Measurements from ENCODE around the gene ABCC9. TPM values are rescaled to one million over a fixed set of nuclear protein-coding genes. Genes with fewer than 3 reads are reported as not detected.
"Not testable (repeated sequence)": the region's sequence is repeated elsewhere in the genome, so short reads cannot be mapped to it uniquely, and the experiment has no call there.

ABCC9 gene
- total and polyA plus RNA-seq, 9 donors = 34.4 to 104 (median 61.1) TPM

DNA sequence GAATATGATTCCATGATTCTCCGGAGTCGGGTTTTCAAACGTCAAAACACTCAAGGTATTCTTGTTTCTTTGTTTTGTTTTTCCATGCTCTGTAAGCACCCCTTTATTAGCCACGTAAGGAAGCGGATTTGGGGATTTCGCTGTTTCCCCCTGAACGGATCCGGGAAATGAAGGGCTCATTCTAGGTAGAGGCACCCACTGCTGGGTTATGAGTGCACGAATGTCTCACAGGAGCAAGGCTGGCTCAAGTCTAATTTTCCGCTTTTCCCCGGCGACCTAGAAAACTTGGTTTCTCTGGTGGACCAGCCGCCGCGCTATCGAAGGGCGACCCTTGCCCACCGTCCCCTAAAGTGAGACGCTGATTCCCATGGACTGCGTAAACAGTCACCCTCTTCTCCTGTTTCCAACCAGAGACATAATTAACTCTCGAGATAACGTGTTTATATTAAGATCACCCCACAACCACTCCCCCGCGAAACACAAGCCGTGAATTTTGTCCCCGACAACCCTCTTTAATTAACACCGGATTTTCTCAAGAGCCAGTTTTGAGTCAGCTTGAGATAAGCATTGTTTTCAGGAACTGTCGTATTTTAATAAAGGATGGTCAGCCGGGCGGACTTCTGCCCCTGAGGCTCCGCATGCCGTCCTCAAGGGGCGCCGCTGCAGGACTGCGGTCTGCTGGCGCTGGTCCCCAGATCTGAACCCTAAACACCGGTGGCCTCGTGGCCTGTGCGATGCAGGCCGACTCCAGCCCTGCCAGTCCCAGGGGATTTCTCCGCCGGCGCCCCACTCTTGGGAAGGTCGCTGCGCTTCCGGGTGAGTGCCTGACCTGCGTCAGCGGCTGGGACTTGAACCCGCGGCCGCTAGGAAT, 515 bp upstream of the ABCC9 start:
- H3K4me1 ChIP-seq (ENCODE audit: control insufficient read depth, insufficient read depth, low read length) = peaks cover 2% of the 10 kb centered on the region
- no peaks in the 10 kb centered on the region for H3K36me3 ChIP-seq (ENCODE audit: control insufficient read depth, insufficient read depth, low read length)
- peak overlapping the region; percentile 95 for H3K27ac ChIP-seq (ENCODE audit: low read length)
- DNase-seq = peak; percentile 74
- peaks cover 15% of the 10 kb centered on the region for H3K27me3 ChIP-seq (ENCODE audit: control insufficient read depth, insufficient read depth, low read length)
- peak overlapping the region; percentile 60 for H3K4me3 ChIP-seq (ENCODE audit: low read length)
- under 1% methylated on average over 39 of the region's 51 CpGs for WGBS (ENCODE audit: insufficient coverage)
- H3K9me3 ChIP-seq (replicated peaks; ENCODE audit: control insufficient read depth, low read depth, low read length) = peaks cover 9% of the 10 kb centered on the region

GRCh38 chr12:21939435-21939834, 1.8 kb downstream of the ABCC9 start:
- H3K36me3 ChIP-seq (ENCODE audit: control insufficient read depth, insufficient read depth, low read length) = no peaks in the 10 kb centered on the region
- peak overlapping the region; percentile 60 for H3K4me3 ChIP-seq (ENCODE audit: low read length)
- H3K27me3 ChIP-seq (ENCODE audit: control insufficient read depth, insufficient read depth, low read length) = peaks cover 15% of the 10 kb centered on the region
- DNase-seq = peak; percentile 83
- no CpG with 5 or more reads among the region's 4 CpGs for WGBS (ENCODE audit: insufficient coverage)
- no peaks in the 10 kb centered on the region for H3K9me3 ChIP-seq (replicated peaks; ENCODE audit: control insufficient read depth, low read depth, low read length)
- peak overlapping the region; percentile 95 for H3K27ac ChIP-seq (ENCODE audit: low read length)
- H3K4me1 ChIP-seq (ENCODE audit: control insufficient read depth, insufficient read depth, low read length) = peaks cover 2% of the 10 kb centered on the region

- WGBS (ENCODE audit: insufficient coverage) = 83% methylated on average over 7 of the region's 7 CpGs
- H3K4me1 ChIP-seq (ENCODE audit: control insufficient read depth, insufficient read depth, low read length) = peaks cover 2% of the 10 kb centered on the region
- DNase-seq = no peak
- H3K27me3 ChIP-seq (ENCODE audit: control insufficient read depth, insufficient read depth, low read length) = peaks cover 15% of the 10 kb centered on the region
- peak overlapping the region; percentile 4 for H3K4me3 ChIP-seq (ENCODE audit: low read length)
- H3K9me3 ChIP-seq (replicated peaks; ENCODE audit: control insufficient read depth, low read depth, low read length) = no peaks in the 10 kb centered on the region
- no peak overlapping the region for H3K27ac ChIP-seq (ENCODE audit: low read length)
- H3K36me3 ChIP-seq (ENCODE audit: control insufficient read depth, insufficient read depth, low read length) = no peaks in the 10 kb centered on the region
Measured at GRCh38 chr12:21938879-21939278, 2.3 kb downstream of the ABCC9 start.

GRCh38 chr12:21934173-21934572, 7.1 kb downstream of the ABCC9 start:
- H3K4me3 ChIP-seq (ENCODE audit: low read length) = no peak overlapping the region
- no peak overlapping the region for H3K27ac ChIP-seq (ENCODE audit: low read length)
- no CpG with 5 or more reads among the region's 1 CpG for WGBS (ENCODE audit: insufficient coverage)
- H3K4me1 ChIP-seq (ENCODE audit: control insufficient read depth, insufficient read depth, low read length) = no peaks in the 10 kb centered on the region
- no peaks in the 10 kb centered on the region for H3K36me3 ChIP-seq (ENCODE audit: control insufficient read depth, insufficient read depth, low read length)
- no peak for DNase-seq
- no peaks in the 10 kb centered on the region for H3K27me3 ChIP-seq (ENCODE audit: control insufficient read depth, insufficient read depth, low read length)
- no peaks in the 10 kb centered on the region for H3K9me3 ChIP-seq (replicated peaks; ENCODE audit: control insufficient read depth, low read depth, low read length)

- Histone ChIP-seq H3K9me3 (replicated peaks; ENCODE audit: control insufficient read depth, low read depth, low read length) (no peaks in the 10 kb centered on the region), H3K4me1 (ENCODE audit: control insufficient read depth, insufficient read depth, low read length) (no peaks in the 10 kb centered on the region), H3K4me3 (ENCODE audit: low read length) (no peak overlapping the region), H3K36me3 (ENCODE audit: control insufficient read depth, insufficient read depth, low read length) (no peaks in the 10 kb centered on the region), H3K27ac (ENCODE audit: low read length) (no peak overlapping the region), H3K27me3 (ENCODE audit: control insufficient read depth, insufficient read depth, low read length) (no peaks in the 10 kb centered on the region)
- no CpG with 5 or more reads among the region's 4 CpGs for WGBS (ENCODE audit: insufficient coverage)
- no peak for DNase-seq
Measured at GRCh38 chr12:21933656-21934055, 7.6 kb downstream of the ABCC9 start.

DNA sequence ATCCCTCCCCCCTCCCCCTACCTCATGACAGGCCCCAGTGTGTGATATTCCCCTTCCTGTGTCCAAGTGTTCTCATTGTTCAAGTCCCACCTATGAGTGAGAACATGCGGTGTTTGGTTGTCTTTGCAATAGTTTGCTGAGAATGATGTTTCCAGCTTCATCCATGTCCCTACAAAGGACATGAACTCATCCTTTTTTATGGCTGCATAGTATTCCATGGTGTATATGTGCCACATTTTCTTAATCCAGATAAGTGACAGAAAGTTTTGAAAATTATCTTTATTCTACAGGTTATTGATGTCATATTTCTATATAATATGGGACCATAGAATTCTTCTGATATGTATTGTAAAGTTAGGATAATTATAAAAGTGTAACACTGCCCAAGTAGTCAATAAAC, 11.3 kb downstream of the ABCC9 start:
- not testable (repeated sequence) for H3K27ac ChIP-seq (ENCODE audit: low read length); H3K27me3 ChIP-seq (ENCODE audit: control insufficient read depth, insufficient read depth, low read length); H3K4me3 ChIP-seq (ENCODE audit: low read length); H3K36me3 ChIP-seq (ENCODE audit: control insufficient read depth, insufficient read depth, low read length); H3K9me3 ChIP-seq (replicated peaks; ENCODE audit: control insufficient read depth, low read depth, low read length); H3K4me1 ChIP-seq (ENCODE audit: control insufficient read depth, insufficient read depth, low read length); DNase-seq
- no CpG with 5 or more reads among the region's 1 CpG for WGBS (ENCODE audit: insufficient coverage)

DNA sequence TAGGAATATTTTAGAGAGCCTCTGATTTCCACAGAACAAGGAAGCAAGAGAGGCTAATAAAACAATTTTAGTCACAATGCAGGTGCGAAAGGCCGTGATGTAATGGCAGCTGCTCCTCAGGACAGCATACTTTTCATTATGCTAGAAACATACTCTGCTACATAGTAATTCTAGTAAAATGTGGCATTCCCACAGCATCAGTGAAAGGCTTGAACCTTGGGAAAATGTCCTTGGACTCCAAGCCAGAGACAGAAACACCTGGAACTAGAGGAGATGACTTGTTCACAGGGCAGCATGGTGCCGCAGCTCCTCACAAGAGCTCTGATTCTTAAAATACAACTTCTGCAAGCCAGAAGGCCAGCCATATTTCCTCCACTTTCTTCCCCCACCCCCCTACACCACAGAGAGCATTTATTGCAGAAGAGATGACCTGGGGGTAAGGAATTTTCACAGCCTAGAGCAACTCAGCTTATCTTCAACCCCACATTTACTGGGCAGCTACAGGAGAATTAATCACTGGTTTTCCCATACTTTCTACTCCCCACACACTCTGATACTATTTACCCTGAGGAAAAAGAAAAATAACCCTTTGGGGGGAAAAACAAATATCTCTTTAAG, 15.8 kb downstream of the ABCC9 start:
- no peak overlapping the region for H3K27ac ChIP-seq (ENCODE audit: low read length)
- no CpG with 5 or more reads among the region's 3 CpGs for WGBS (ENCODE audit: insufficient coverage)
- no peaks in the 10 kb centered on the region for H3K9me3 ChIP-seq (replicated peaks; ENCODE audit: control insufficient read depth, low read depth, low read length)
- H3K27me3 ChIP-seq (ENCODE audit: control insufficient read depth, insufficient read depth, low read length) = no peaks in the 10 kb centered on the region
- peaks cover 4% of the 10 kb centered on the region for H3K36me3 ChIP-seq (ENCODE audit: control insufficient read depth, insufficient read depth, low read length)
- DNase-seq = no peak
- no peaks in the 10 kb centered on the region for H3K4me1 ChIP-seq (ENCODE audit: control insufficient read depth, insufficient read depth, low read length)
- no peak overlapping the region for H3K4me3 ChIP-seq (ENCODE audit: low read length)

DNA sequence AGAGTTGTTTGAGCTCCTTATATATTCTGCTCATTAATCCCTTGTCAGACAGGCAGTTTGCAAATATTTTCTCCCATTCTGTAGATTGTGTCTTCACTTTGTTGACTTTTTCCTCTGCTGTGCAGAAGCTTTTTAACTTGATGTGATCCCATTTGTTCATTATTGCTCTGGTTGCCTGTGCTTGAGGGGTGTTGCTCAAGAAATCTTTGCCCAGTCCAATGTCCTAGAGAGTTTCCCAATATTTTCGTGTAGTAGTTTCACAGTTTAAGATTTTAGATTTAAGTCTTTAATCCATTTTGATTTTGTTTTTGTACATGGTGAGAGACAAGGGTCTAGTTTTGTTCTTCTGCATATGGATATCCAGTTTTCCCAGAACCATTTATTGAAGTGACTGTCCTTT, 19.8 kb downstream of the ABCC9 start:
- Histone ChIP-seq H3K4me3 (ENCODE audit: low read length) (no peak overlapping the region), H3K4me1 (ENCODE audit: control insufficient read depth, insufficient read depth, low read length) (no peaks in the 10 kb centered on the region), H3K27me3 (ENCODE audit: control insufficient read depth, insufficient read depth, low read length) (no peaks in the 10 kb centered on the region), H3K36me3 (ENCODE audit: control insufficient read depth, insufficient read depth, low read length) (peaks cover 4% of the 10 kb centered on the region), H3K9me3 (replicated peaks; ENCODE audit: control insufficient read depth, low read depth, low read length) (no peaks in the 10 kb centered on the region), H3K27ac (ENCODE audit: low read length) (no peak overlapping the region)
- no CpG with 5 or more reads among the region's 1 CpG for WGBS (ENCODE audit: insufficient coverage)
- no peak for DNase-seq

DNA sequence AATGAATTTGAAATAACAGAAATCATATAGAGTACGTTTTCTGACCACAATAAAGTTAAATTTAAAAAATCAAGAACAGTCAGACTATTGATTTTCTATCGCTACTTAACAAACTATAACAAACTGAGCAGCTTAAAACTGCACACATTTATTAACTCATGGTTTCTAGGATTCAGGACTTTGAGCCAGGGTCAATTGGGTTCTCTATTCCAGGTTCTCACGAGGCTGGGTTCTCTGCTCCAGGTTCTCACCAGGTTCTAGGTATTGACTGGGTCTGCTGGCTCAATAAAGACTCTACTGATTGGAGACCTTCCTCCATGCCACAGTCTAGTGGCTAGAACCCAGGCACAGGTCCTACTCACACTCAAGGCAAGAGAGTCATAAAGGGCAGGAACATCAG, 22.8 kb downstream of the ABCC9 start:
- WGBS (ENCODE audit: insufficient coverage) = 100% methylated on average over 2 of the region's 3 CpGs
- Histone ChIP-seq H3K27me3 (ENCODE audit: control insufficient read depth, insufficient read depth, low read length) (no peaks in the 10 kb centered on the region), H3K36me3 (ENCODE audit: control insufficient read depth, insufficient read depth, low read length) (no peaks in the 10 kb centered on the region), H3K4me3 (ENCODE audit: low read length) (no peak overlapping the region), H3K27ac (ENCODE audit: low read length) (no peak overlapping the region), H3K4me1 (ENCODE audit: control insufficient read depth, insufficient read depth, low read length) (no peaks in the 10 kb centered on the region), H3K9me3 (replicated peaks; ENCODE audit: control insufficient read depth, low read depth, low read length) (no peaks in the 10 kb centered on the region)
- no peak for DNase-seq

DNA sequence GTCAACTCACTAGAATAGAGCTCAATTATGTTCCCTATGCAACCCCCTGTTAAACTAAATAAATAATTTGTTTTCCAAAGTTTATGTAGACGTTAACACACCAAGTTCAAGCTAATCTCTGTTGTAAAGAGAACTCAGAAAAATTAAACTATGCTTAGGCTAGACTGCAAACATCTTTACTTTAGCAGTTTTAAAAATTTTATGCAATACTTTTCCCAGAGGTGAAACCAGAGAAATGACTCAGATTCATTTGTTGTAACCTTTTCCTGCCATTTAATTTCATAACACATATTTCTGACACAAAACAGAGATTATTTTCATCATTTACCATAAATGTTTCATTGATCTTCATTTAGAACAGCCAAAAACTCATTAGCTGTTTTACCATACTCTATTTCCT, 27.4 kb downstream of the ABCC9 start:
- no CpG with 5 or more reads among the region's 1 CpG for WGBS (ENCODE audit: insufficient coverage)
- peaks cover under 1% of the 10 kb centered on the region for H3K36me3 ChIP-seq (ENCODE audit: control insufficient read depth, insufficient read depth, low read length)
- no peaks in the 10 kb centered on the region for H3K9me3 ChIP-seq (replicated peaks; ENCODE audit: control insufficient read depth, low read depth, low read length)
- no peaks in the 10 kb centered on the region for H3K4me1 ChIP-seq (ENCODE audit: control insufficient read depth, insufficient read depth, low read length)
- DNase-seq = no peak
- no peak overlapping the region for H3K4me3 ChIP-seq (ENCODE audit: low read length)
- no peaks in the 10 kb centered on the region for H3K27me3 ChIP-seq (ENCODE audit: control insufficient read depth, insufficient read depth, low read length)
- H3K27ac ChIP-seq (ENCODE audit: low read length) = no peak overlapping the region
